T follicular helper cell (primary cell): ENCODE results near the gene FKBP4.

ENCODE experiments used
- DNase-seq: peaks from one replicate; pipeline ENCODE4 v3.0.0-alpha.2; 2020; ENCODE audit warnings: low read depth

FKBP4 gene

GRCh38 chr12:2783936-2784600 lies 10.7 kb upstream of the FKBP4 start:
- DNase-seq: no peak

- no peak for DNase-seq
These were observed 9.8 kb upstream of the FKBP4 start for GRCh38 chr12:2785017-2785416.

- no peak for DNase-seq
These were observed 3.7 kb upstream of the FKBP4 start for GRCh38 chr12:2791089-2791488.

GRCh38 chr12:2792671-2793500 lies 1.9 kb upstream of the FKBP4 start:
- no peak for DNase-seq

GRCh38 chr12:2793561-2793960 lies 1.2 kb upstream of the FKBP4 start:
- DNase-seq: no peak

GRCh38 chr12:2794191-2794735 lies 507 bp upstream of the FKBP4 start:
- DNase-seq: no peak

GRCh38 chr12:2795291-2796186 lies 769 bp downstream of the FKBP4 start:
- DNase-seq: peak; percentile 64

GRCh38 chr12:2796187-2796666 lies 1.5 kb downstream of the FKBP4 start:
- DNase-seq: no peak

- no peak for DNase-seq
These were observed 3.1 kb downstream of the FKBP4 start for GRCh38 chr12:2797721-2798418.

- DNase-seq: no peak
These were observed 5.3 kb downstream of the FKBP4 start for GRCh38 chr12:2800046-2800570.

- DNase-seq: no peak
These were observed 6.4 kb downstream of the FKBP4 start for GRCh38 chr12:2801044-2801783.

- DNase-seq: no peak
These were observed 9.0 kb downstream of the FKBP4 start for GRCh38 chr12:2803635-2804392.

GRCh38 chr12:2804393-2805142 lies 9.8 kb downstream of the FKBP4 start:
- DNase-seq: no peak

- DNase-seq: no peak
These were observed 10.4 kb downstream of the FKBP4 start for GRCh38 chr12:2805143-2805520.

GRCh38 chr12:2806700-2807099 lies 11.9 kb downstream of the FKBP4 start:
- no peak for DNase-seq

- no peak for DNase-seq
These were observed 17.0 kb downstream of the FKBP4 start for GRCh38 chr12:2811801-2812200.

- peak; percentile 93 for DNase-seq
These were observed 17.8 kb downstream of the FKBP4 start, which contains the start of gene ITFG2 for GRCh38 chr12:2812290-2813213. Gene ITFG2 (plus strand): TSS chr12:2812668. CDS start chr12:2812761, 93 bp downstream.
